ENCODE data around the gene CCNT1.
"Not testable (repeated sequence)": the region's sequence is repeated elsewhere in the genome, so short reads cannot be mapped to it uniquely, and the experiment has no call there.

Gene CCNT1

DNA sequence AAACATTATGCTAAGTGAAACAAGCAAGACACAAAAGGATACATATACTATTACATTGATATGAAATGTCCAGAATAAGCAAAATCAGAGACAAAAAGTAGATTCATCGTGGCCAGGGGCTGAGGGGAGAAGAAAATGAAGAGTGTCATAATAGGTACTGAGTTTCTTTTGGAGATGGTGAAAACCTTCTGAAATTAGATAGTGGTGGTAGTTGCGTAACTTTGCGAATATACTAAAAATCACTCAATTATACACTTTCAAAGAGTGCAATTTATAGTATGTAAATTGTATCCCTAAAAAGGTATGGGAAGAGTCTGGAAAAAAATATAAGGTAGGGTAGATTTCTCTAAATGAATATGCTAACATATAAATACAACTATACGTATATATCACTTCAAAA, 56.6 kb downstream of the CCNT1 start:
- H3K9me3 ChIP-seq (ENCODE audit: low read length) = no peaks in the 10 kb centered on the region
- TF ChIP-seq, protein P1, sequence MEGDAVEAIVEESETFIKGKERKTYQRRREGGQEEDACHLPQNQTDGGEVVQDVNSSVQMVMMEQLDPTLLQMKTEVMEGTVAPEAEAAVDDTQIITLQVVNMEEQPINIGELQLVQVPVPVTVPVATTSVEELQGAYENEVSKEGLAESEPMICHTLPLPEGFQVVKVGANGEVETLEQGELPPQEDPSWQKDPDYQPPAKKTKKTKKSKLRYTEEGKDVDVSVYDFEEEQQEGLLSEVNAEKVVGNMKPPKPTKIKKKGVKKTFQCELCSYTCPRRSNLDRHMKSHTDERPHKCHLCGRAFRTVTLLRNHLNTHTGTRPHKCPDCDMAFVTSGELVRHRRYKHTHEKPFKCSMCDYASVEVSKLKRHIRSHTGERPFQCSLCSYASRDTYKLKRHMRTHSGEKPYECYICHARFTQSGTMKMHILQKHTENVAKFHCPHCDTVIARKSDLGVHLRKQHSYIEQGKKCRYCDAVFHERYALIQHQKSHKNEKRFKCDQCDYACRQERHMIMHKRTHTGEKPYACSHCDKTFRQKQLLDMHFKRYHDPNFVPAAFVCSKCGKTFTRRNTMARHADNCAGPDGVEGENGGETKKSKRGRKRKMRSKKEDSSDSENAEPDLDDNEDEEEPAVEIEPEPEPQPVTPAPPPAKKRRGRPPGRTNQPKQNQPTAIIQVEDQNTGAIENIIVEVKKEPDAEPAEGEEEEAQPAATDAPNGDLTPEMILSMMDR (IDR thresholded peaks at IDR 0.05; ENCODE audit: low read length) = no peak
- TF ChIP-seq EZH2 (IDR thresholded peaks at IDR 0.05; ENCODE audit: borderline replicate concordance, low read length) = no peak
- no peak overlapping the region for H3K9ac ChIP-seq (ENCODE audit: low read length)
- no peak overlapping the region for H3K4me3 ChIP-seq (ENCODE audit: low read depth, low read length, poor library complexity, severe bottlenecking)
- no peak overlapping the region for H3K4me2 ChIP-seq (ENCODE audit: low read length)
- no peak overlapping the region for H3K27ac ChIP-seq (ENCODE audit: low read depth, low read length, poor library complexity, severe bottlenecking)
- peaks cover 88% of the 10 kb centered on the region for H3K36me3 ChIP-seq (ENCODE audit: insufficient read depth, low read length)
- no peaks in the 10 kb centered on the region for H3K9me2 ChIP-seq (ENCODE audit: low read depth, low read length)
- no peaks in the 10 kb centered on the region for H3K4me1 ChIP-seq (ENCODE audit: insufficient read depth, low read length, severe bottlenecking)
- no peaks in the 10 kb centered on the region for H3F3A ChIP-seq (ENCODE audit: insufficient read depth, low read length)
- H3K79me2 ChIP-seq (ENCODE audit: insufficient read depth, low read length) = no peaks in the 10 kb centered on the region
- no peaks in the 10 kb centered on the region for H3K27me3 ChIP-seq (ENCODE audit: insufficient read depth, low read length)
- no peaks in the 10 kb centered on the region for H4K20me1 ChIP-seq (ENCODE audit: insufficient read depth, low read length)
- no peak overlapping the region for H2AFZ ChIP-seq (ENCODE audit: low read length)

DNA sequence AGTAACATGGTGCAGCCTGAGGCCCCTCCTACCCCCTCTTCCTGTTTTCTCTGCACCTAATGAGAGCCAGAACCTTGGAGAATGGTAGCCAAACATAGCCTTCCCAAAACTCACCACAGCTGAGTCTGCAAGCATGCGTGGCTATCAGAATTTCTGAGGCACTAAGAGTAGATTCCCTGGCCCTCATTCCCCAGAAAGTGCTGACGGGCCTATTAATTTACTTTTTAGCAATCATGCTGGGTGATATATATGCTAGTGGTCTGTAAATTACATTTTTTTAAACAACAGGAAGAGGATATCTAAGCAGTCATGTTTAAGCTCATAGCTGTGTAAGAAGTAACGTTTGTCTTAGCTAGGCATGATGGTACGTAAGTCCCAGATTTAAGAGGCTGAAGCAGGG, 64.8 kb downstream of the CCNT1 start:
- H3K27me3 ChIP-seq (ENCODE audit: insufficient read depth, low read length) = no peaks in the 10 kb centered on the region
- no peak overlapping the region for H3K4me3 ChIP-seq (ENCODE audit: low read depth, low read length, poor library complexity, severe bottlenecking)

DNA sequence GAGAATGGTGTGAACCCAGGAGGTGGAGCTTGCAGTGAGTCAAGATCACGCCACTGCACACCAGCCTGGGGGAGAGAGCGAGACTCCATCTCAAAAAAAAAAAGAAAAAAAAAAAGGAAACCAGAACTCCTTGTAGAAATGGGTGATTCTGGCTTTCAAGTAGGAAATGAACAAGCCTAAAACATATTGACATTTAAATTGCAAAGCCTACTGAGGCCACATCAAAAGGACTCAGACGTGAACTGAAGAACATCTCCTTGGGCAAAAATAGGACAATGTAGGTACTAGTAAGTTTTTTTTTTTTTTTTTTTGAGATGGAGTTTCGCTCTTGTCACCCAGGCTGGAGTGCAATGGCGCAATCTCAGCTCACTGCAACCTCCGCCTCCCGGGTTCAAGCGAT, 71.2 kb downstream of the CCNT1 start:
- H3K27ac ChIP-seq (ENCODE audit: low read depth, low read length, poor library complexity, severe bottlenecking); H3K4me1 ChIP-seq (ENCODE audit: insufficient read depth, low read length, severe bottlenecking); H3K9ac ChIP-seq (ENCODE audit: low read length); H3K27me3 ChIP-seq (ENCODE audit: insufficient read depth, low read length); H3K4me3 ChIP-seq (ENCODE audit: low read depth, low read length, poor library complexity, severe bottlenecking); H3K4me2 ChIP-seq (ENCODE audit: low read length); H3K9me2 ChIP-seq (ENCODE audit: low read depth, low read length); H3K79me2 ChIP-seq (ENCODE audit: insufficient read depth, low read length); H2AFZ ChIP-seq (ENCODE audit: low read length); H3F3A ChIP-seq (ENCODE audit: insufficient read depth, low read length); H4K20me1 ChIP-seq (ENCODE audit: insufficient read depth, low read length); H3K9me3 ChIP-seq (ENCODE audit: low read length): not testable (repeated sequence)
- H3K36me3 ChIP-seq (ENCODE audit: insufficient read depth, low read length) = peaks cover 34% of the 10 kb centered on the region

More for the DNA sequence above, 64.8 kb downstream of the CCNT1 start:
- H3K79me2 ChIP-seq (ENCODE audit: insufficient read depth, low read length) = no peaks in the 10 kb centered on the region
- no peaks in the 10 kb centered on the region for H3K4me1 ChIP-seq (ENCODE audit: insufficient read depth, low read length, severe bottlenecking)
- no peaks in the 10 kb centered on the region for H3F3A ChIP-seq (ENCODE audit: insufficient read depth, low read length)
- H2AFZ ChIP-seq (ENCODE audit: low read length) = no peak overlapping the region
- no peaks in the 10 kb centered on the region for H3K9me2 ChIP-seq (ENCODE audit: low read depth, low read length)
- peaks cover 63% of the 10 kb centered on the region for H3K36me3 ChIP-seq (ENCODE audit: insufficient read depth, low read length)
- no peaks in the 10 kb centered on the region for H4K20me1 ChIP-seq (ENCODE audit: insufficient read depth, low read length)
- no peak overlapping the region for H3K4me2 ChIP-seq (ENCODE audit: low read length)
- no peak overlapping the region for H3K9ac ChIP-seq (ENCODE audit: low read length)
- TF ChIP-seq EZH2 (IDR thresholded peaks at IDR 0.05; ENCODE audit: borderline replicate concordance, low read length) = no peak
- TF ChIP-seq, protein P1 (IDR thresholded peaks at IDR 0.05; ENCODE audit: low read length) = no peak
- no peaks in the 10 kb centered on the region for H3K9me3 ChIP-seq (ENCODE audit: low read length)
- H3K27ac ChIP-seq (ENCODE audit: low read depth, low read length, poor library complexity, severe bottlenecking) = no peak overlapping the region

DNA sequence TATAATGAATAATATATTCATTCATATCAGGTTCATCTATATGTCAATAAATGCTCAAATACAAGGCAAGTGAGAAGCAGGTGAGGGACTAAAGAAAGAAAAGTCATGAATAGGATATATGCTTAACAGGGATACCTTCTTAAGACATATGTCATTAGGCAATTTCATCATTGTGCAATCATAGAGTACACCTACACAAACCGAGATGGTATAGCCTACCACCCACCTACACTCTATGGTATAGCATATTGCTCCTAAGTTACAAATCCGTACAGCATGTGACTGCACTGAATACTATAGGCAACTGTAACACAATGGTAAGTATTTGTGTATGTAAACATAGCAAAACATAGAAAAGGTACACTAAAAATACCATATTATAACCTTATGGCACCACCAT, 73.5 kb downstream of the CCNT1 start:
- H3K4me1 ChIP-seq (ENCODE audit: insufficient read depth, low read length, severe bottlenecking) = no peaks in the 10 kb centered on the region

DNA sequence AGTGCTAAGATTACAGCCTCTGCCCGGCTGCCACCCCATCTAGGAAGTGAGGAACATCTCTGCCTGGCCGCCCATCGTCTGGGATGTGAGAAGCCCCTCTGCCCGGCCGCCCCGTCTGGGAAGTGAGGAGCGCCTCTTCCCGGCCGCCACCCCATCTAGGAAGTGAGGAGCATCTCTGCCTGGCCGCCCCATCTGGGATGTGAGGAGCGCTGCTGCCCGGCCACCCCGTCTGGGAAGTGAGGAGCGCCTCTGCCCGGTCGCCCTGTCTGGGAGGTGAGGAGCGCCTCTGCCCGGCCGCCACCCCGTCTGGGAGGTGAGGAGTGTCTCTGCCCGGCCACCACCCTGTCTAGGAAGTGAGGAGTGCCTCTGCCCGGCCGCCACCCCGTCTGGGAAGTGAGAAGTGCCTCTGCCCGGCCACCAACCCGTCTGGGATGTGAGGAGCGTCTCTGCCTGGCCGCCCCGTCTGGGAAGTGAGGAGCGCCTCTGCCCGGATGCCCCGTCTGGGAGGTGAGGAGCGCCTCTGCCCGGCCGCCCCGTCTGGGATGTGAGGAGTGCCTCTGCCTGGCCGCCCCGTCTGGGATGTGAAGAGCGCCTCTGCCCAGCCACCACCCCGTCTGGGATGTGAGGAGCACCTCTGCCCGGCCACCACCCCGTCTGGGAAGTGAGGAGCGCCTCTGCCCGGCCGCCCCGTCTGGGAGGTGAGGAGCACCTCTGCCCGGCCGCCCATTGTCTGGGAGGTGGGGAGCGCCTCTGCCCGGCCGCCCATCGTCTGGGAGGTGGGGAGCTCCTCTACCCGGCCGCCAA, 74.6 kb downstream of the CCNT1 start:
- not testable (repeated sequence) for H3K9me3 ChIP-seq (ENCODE audit: low read length); H3K27me3 ChIP-seq (ENCODE audit: insufficient read depth, low read length); H3F3A ChIP-seq (ENCODE audit: insufficient read depth, low read length); H3K79me2 ChIP-seq (ENCODE audit: insufficient read depth, low read length); H3K4me1 ChIP-seq (ENCODE audit: insufficient read depth, low read length, severe bottlenecking); H4K20me1 ChIP-seq (ENCODE audit: insufficient read depth, low read length); H2AFZ ChIP-seq (ENCODE audit: low read length); H3K9me2 ChIP-seq (ENCODE audit: low read depth, low read length); H3K4me2 ChIP-seq (ENCODE audit: low read length); H3K27ac ChIP-seq (ENCODE audit: low read depth, low read length, poor library complexity, severe bottlenecking); H3K9ac ChIP-seq (ENCODE audit: low read length); H3K4me3 ChIP-seq (ENCODE audit: low read depth, low read length, poor library complexity, severe bottlenecking)
- H3K36me3 ChIP-seq (ENCODE audit: insufficient read depth, low read length) = peaks cover 29% of the 10 kb centered on the region

More for the DNA sequence above, 73.5 kb downstream of the CCNT1 start:
- H3K36me3 ChIP-seq (ENCODE audit: insufficient read depth, low read length) = peaks cover 34% of the 10 kb centered on the region
- no peak overlapping the region for H3K9ac ChIP-seq (ENCODE audit: low read length)
- H3K4me3 ChIP-seq (ENCODE audit: low read depth, low read length, poor library complexity, severe bottlenecking) = no peak overlapping the region
- TF ChIP-seq, protein P1 (IDR thresholded peaks at IDR 0.05; ENCODE audit: low read length) = no peak
- no peak for TF ChIP-seq EZH2 (IDR thresholded peaks at IDR 0.05; ENCODE audit: borderline replicate concordance, low read length)
- no peaks in the 10 kb centered on the region for H3K9me2 ChIP-seq (ENCODE audit: low read depth, low read length)
- H3F3A ChIP-seq (ENCODE audit: insufficient read depth, low read length) = no peaks in the 10 kb centered on the region
- H2AFZ ChIP-seq (ENCODE audit: low read length) = no peak overlapping the region
- H3K9me3 ChIP-seq (ENCODE audit: low read length) = peaks cover 5% of the 10 kb centered on the region; the same call in 1 of the 2 replicates
- no peak overlapping the region for H3K4me2 ChIP-seq (ENCODE audit: low read length)
- no peaks in the 10 kb centered on the region for H3K27me3 ChIP-seq (ENCODE audit: insufficient read depth, low read length)
- no peaks in the 10 kb centered on the region for H4K20me1 ChIP-seq (ENCODE audit: insufficient read depth, low read length)
- H3K27ac ChIP-seq (ENCODE audit: low read depth, low read length, poor library complexity, severe bottlenecking) = no peak overlapping the region
- no peaks in the 10 kb centered on the region for H3K79me2 ChIP-seq (ENCODE audit: insufficient read depth, low read length)

All from OCI-LY1 (cell line).